DOHH2 (cell line): Measurements from ENCODE around the gene WDR5B.

Experiments
- H3F3A ChIP-seq: fragments of 200-600 bp; sonication (generic), shearing (Covaris generic); 2 replicates; pipeline ENCODE4 v1.6.0; 2016; ENCODE audit warnings: antibody characterized with exemption, mild to moderate bottlenecking; ENCODE audit not compliant: control insufficient read depth, insufficient read depth
- H3K27ac ChIP-seq: fragments of 200-600 bp; sonication (generic); 2 replicates; pipeline ENCODE4 v1.5.1; 2014; ENCODE audit warnings: low read depth, mild to moderate bottlenecking, low read length, moderate library complexity
- H3K27me3 ChIP-seq: fragments of 200-600 bp; sonication (generic); 2 replicates; pipeline ENCODE4 v1.6.1; 2014; ENCODE audit warnings: mild to moderate bottlenecking, low read length, mixed read lengths; ENCODE audit not compliant: control insufficient read depth
- H3K36me3 ChIP-seq: fragments of 200-600 bp; sonication (generic); 2 replicates; pipeline ENCODE4 v1.6.1; 2014; ENCODE audit warnings: mild to moderate bottlenecking, low read length, moderate library complexity, mixed read lengths; ENCODE audit not compliant: control insufficient read depth
- H3K4me1 ChIP-seq: fragments of 200-600 bp; sonication (generic); 2 replicates; pipeline ENCODE4 v1.6.1; 2014; ENCODE audit warnings: mild to moderate bottlenecking, low read length, mixed read lengths; ENCODE audit not compliant: control insufficient read depth
- H3K4me2 ChIP-seq: fragments of 200-600 bp; sonication (generic); 2 replicates; pipeline ENCODE4 v1.6.0; 2014; ENCODE audit warnings: mild to moderate bottlenecking, low read length, moderate library complexity
- H3K4me3 ChIP-seq: fragments of 200-600 bp; sonication (generic); 2 replicates; pipeline ENCODE4 v1.5.1; 2014; ENCODE audit warnings: mild to moderate bottlenecking, low read length, mixed read lengths
- H3K79me2 ChIP-seq: fragments of 200-600 bp; sonication (generic); 2 replicates; pipeline ENCODE4 v1.6.1; 2014; ENCODE audit warnings: mild to moderate bottlenecking, low read length, mixed read lengths; ENCODE audit not compliant: control insufficient read depth
- H3K9me2 ChIP-seq: fragments of 200-600 bp; sonication (generic); replicated peaks from 2 replicates; pipeline ENCODE4 v1.6.1; 2014; ENCODE audit warnings: mild to moderate bottlenecking, low read length, mixed read lengths; ENCODE audit not compliant: control insufficient read depth
- H3K9me3 ChIP-seq: fragments of 200-600 bp; sonication (generic); 2 replicates; pipeline ENCODE4 v1.6.1; 2014; ENCODE audit warnings: antibody characterized with exemption, low read length, mixed read lengths; ENCODE audit not compliant: control insufficient read depth, insufficient read depth
- H4K20me1 ChIP-seq: fragments of 200-600 bp; sonication (generic); 2 replicates; pipeline ENCODE4 v1.6.0; 2014; ENCODE audit warnings: low read depth, mild to moderate bottlenecking, antibody characterized with exemption, low read length, moderate library complexity; ENCODE audit not compliant: control insufficient read depth, insufficient read depth
- CTCF ChIP-seq: fragments of 200-600 bp; sonication (generic); IDR thresholded peaks from one replicate; pipeline ENCODE4 v1.5.1; 2014; ENCODE audit warnings: antibody characterized with exemption, mild to moderate bottlenecking, low read depth, low read length; ENCODE audit not compliant: poor library complexity, severe bottlenecking
- EZH2phosphoT487 ChIP-seq: fragments of 200-600 bp; sonication (generic); IDR thresholded peaks from 2 replicates; pipeline ENCODE4 v1.6.1; 2017; ENCODE audit warnings: borderline replicate concordance, mild to moderate bottlenecking, antibody characterized with exemption, low read length, moderate library complexity, mixed read lengths

WDR5B gene

GRCh38 chr3:122365073-122365472 lies 50.8 kb downstream of the WDR5B start:
- Histone ChIP-seq H3K4me3 (no peak overlapping the region), H3K36me3 (peaks cover 84% of the 10 kb centered on the region), H3K4me2 (no peak overlapping the region), H3K27me3 (no peaks in the 10 kb centered on the region), H4K20me1 (no peaks in the 10 kb centered on the region), H3K9me3 (no peaks in the 10 kb centered on the region), H3K79me2 (no peaks in the 10 kb centered on the region), H3K4me1 (no peaks in the 10 kb centered on the region), H3F3A (no peaks in the 10 kb centered on the region), H3K9me2 (no peaks in the 10 kb centered on the region), H3K27ac (no peak overlapping the region)
- no peak for TF ChIP-seq CTCF
- no peak for TF ChIP-seq EZH2phosphoT487

GRCh38 chr3:122364490-122364889 lies 51.4 kb downstream of the WDR5B start:
- Histone ChIP-seq H3K36me3 (peaks cover 82% of the 10 kb centered on the region), H3K4me2 (no peak overlapping the region), H3K9me2 (no peaks in the 10 kb centered on the region), H3F3A (no peaks in the 10 kb centered on the region), H3K4me3 (no peak overlapping the region), H3K4me1 (no peaks in the 10 kb centered on the region), H3K27me3 (no peaks in the 10 kb centered on the region), H4K20me1 (no peaks in the 10 kb centered on the region), H3K27ac (no peak overlapping the region), H3K79me2 (no peaks in the 10 kb centered on the region), H3K9me3 (no peaks in the 10 kb centered on the region)
- TF ChIP-seq EZH2phosphoT487 (no peak), CTCF (no peak)
